NCI-H2107 treated with DMSO at 0.1 percent for 48 hours (cell line): Measurements from ENCODE around the gene YTHDC2.
"Not testable (repeated sequence)": the region's sequence is repeated elsewhere in the genome, so short reads cannot be mapped to it uniquely, and the experiment has no call there.

Experiments used
- DNase-seq: peaks from one replicate; lab custom pipeline; 2025; ENCODE audit not compliant: unreplicated experiment; lab: John Stamatoyannopoulos, UW

The YTHDC2 gene

GRCh38 chr5:113600255-113600905, 86.9 kb downstream of the YTHDC2 start:
- no peak for DNase-seq

GRCh38 chr5:113601423-113601822, 87.9 kb downstream of the YTHDC2 start:
- DNase-seq, result no peak

DNA sequence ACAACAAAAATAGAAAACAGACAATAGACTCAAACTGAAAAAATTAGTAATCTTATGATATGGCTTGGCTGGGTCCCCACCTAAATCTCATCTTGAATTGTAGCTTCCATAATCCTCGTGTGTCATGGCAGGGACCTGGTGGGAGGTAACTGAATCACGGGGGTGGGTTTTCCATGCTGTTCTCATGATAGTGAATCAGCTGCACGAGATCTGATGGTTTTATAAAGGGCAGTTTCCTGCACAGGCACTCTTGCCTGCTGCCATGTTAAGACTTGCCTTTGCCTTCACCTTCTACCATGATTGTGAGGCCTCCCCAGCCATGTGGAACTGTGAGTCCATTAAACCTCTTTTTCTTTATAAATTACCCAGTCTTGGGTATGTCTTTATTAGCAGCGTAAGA, 89.8 kb downstream of the YTHDC2 start:
- not testable (repeated sequence) for DNase-seq

DNA sequence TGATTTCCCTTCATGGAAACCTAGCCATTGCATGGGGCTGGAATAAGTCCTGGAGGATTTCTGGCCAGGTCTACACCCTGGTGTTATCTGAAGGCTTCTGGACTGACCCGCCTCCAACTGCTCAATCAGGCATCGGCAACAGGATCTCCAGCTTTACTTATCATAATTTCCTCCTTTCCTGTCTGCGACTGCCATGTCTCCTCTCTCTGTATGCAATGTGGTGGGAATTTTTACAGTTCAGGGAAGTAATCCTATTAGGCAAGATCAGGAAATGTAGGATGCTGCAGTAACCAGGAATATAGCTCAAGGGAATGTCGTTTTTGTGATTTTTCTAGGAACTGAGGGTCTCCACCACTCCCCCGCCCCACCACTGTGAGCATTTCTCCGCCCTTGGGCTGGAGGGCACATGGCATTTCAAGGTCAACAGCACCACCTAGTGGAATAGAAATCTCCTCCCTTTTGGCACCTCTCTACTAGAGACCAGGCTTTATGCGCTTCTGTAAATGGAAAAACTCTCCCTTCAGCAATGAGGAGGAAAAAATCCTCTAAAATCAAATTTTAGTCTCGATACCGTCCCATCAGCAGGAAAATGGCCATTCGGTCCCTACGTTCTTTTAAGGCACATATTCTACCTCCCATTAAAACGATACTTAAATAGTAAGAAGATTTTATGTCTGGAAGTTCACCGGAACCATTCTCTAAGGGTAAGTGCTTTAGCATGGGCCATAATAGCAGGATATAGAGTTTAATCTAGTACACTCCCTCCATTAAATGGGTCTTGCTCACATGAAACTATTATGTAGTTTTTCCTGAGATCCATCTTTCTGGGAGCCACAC, 93.0 kb downstream of the YTHDC2 start:
- peak; percentile 9 for DNase-seq

GRCh38 chr5:113607361-113607760, 93.9 kb downstream of the YTHDC2 start:
- no peak for DNase-seq

- no peak for DNase-seq
These were observed 94.7 kb downstream of the YTHDC2 start for GRCh38 chr5:113608113-113608596.

DNA sequence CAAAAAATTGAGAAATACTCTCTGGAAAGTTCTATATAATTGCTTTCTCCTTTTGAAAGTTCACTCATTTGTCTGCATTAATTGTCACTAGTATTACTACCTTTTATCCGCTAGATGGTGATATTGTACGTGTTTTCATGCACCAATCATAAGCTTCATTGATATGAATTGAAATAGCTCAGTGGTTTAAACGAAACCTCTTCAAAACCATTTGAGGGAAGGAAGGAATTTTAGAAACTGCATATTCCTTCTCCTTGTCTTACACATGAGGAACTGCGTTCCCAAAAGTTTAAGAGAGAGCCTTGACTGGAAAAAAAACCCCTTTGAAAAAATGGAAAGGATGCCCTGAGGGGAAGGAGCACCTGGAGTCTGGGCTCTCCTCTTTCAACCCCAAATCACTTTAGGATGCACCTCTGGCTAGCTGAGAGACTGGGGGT, 98.6 kb downstream of the YTHDC2 start:
- no peak for DNase-seq

GRCh38 chr5:113614191-113614590, 100.7 kb downstream of the YTHDC2 start:
- DNase-seq, result no peak

GRCh38 chr5:113615708-113616107, 102.2 kb downstream of the YTHDC2 start:
- DNase-seq, result no peak

GRCh38 chr5:113617191-113617796, 103.8 kb downstream of the YTHDC2 start:
- DNase-seq, result no peak

DNA sequence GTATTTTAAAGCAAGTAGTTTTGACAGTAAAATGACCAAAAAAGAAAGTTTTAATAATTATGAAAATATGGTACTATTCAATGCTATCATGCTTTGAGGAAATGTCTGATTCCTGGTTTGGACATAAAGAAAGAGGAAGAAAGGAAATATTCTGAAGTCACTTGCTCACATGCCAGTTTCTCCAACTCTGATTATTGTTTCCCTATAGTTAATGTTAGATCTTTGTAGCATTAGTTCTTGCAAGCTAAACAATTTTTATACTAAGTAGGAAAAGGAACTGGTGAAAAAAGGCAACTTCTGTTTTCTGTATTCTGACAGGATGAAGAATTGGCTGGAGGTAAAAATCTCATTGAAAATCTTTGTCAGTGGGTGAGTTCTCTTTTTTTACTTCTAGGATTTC, 119.5 kb downstream of the YTHDC2 start:
- no peak for DNase-seq

DNA sequence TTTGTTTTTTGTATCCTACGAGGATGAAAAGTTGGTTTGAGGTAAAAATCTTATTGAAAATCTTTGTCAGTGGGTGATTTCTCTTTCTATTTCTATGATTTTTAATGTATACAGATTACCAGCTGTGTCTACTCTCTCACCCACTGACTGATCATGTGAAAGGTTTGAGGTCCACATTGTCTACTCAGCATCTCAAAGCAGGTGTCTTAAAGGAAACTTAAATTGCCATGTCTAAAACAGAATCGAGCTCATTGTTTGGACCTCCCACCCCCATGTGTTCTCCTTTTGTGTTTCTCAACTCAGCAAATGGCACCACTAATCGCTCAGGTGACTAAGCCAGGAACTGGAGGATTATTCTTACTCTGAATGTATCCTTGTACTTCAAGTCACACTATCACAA, 121.5 kb downstream of the YTHDC2 start:
- no peak for DNase-seq

GRCh38 chr5:113641715-113642114, 128.2 kb downstream of the YTHDC2 start:
- no peak for DNase-seq
